Hematopoietic multipotent progenitor cell treated with erythropoietin and hydrocortisone succinate and interleukin-3 and kit ligand, for 4 days (in vitro differentiated cells): ENCODE results near the gene CELF3.

Experiments used
- DNase-seq: peaks from one replicate; pipeline ENCODE4 v3.0.0-alpha.2; 2015

Gene CELF3

DNA sequence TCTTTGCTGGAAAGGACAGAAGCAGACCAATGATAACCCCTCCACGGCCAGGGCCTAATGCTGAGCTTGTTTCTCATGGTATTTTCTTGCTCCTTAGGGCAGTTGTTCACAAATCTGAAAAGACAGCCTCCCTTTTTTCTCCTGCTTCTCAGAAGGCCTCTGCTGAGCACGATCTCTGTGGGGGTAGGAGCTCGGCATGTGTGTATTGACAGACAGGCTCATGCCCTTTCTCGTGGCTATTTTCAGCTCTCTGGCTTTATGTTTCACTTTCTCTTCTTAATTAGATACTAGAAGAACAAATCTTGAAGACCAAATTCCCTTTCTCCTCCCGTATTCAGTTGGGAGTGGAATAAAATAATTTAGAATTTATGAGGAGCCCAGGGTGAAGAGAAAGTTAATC is 4.0 kb upstream of the CELF3 start:
- peak; percentile 42 for DNase-seq

DNA sequence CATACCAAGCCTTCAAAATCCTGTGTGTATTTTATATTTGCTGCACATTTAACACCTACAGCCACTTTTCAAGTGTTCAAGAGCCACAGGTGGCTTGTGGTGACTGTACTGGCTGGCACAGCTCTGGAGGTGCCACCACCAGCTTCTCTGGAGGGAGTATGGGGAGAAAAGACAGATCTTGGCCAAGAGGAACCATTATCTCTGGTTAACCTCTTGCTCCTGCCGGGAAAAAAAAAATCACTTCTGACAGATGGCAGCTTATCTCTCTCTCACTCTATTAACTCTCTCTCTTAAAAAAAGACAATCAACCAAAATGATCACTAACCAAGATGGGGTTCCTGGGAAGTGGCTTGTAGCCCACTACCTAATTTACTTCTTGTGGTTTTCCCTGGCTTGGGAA is 3.5 kb upstream of the CELF3 start:
- DNase-seq: peak; percentile 55

DNA sequence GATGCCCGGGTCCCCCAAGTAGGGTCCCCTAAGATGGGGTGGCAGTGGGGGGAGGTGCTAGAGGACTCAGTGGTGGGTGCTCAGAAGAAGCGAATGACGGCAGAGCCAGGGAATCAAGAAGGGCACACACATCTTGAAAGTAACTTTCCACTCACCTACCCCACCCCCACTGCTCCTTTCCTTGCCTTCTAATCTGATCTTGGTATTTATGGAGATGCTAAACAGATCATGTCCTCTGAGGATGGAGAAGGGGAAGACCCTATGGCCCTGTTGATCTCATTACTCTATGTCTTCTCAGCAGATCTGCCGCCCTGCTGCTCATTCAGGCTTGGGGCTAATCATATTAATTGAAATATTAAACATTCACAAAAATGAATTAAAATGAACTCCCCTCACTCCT is 2.1 kb upstream of the CELF3 start:
- no peak for DNase-seq

DNA sequence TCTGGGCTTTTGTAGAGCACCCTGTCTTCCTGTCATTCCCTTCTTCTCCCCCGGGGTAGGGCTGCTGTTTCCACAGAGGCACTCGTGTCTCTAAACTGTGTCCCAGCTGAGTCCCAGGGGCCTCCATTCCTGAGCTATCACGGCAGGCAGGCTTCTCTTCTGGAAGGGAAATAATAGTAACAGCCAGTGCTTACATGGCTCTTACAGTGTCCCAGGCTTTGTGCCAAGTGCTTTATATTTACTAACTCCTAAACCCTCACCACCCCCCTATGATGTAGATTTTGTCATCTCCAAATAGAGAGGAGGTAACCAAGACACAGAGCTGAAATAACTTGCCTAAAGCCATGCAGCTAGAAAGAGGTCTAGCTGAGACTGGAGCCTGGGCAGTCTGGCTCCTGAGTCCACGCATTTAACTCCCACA is 1.4 kb upstream of the CELF3 start:
- DNase-seq: no peak

DNA sequence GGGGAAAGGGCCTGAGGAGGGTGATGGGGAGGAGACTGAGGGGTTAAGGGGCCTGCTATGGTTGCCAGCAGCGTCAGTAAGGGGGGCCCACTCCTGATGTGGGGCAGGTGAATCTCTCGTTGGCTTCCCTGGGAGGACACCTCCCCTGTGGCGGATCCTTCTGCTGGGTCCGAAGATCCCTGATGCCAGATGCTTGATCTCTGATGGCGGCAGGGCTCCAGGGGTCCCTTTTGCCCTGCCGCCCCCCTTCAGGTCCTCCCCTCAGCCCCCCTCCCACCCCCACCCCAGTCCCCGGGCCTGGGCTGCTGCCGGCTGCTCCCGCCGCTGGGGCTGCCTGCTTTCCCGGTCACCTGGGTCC is 219 bp downstream of the CELF3 start:
- no peak for DNase-seq

DNA sequence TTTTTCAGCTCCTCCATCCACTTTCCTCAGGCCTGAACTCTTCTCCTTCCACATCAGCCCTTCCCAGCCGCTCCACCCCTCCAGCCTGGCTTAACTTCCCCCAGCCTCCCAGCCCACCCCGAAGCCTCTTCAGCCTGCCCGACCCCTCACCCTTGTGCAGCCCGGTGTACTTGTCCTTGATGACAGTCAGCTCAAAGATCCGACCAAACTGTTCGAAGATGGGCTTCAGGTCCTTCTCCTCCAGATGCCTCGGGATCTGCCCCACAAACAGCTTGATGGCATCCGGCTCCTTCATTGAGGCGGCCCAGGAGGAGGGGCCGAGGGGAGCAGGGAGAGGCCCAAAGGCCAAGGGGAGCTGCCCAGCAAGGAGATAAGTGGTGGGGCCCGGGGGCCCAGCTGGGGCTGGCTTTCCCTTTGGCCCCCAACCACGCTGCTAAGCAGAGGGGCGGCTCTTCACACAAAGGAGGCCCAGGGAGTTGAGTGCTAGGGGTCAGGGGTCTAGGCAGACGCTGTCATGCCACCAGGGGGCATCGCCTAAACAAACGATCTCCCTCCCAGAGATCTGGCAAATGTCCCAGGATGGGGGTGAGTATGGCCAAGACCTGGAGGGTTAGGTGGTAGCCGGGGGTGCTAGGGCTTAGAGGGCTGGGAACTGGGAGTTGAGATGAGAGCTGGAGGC is 738 bp downstream of the CELF3 start:
- DNase-seq: peak; percentile 50

DNA sequence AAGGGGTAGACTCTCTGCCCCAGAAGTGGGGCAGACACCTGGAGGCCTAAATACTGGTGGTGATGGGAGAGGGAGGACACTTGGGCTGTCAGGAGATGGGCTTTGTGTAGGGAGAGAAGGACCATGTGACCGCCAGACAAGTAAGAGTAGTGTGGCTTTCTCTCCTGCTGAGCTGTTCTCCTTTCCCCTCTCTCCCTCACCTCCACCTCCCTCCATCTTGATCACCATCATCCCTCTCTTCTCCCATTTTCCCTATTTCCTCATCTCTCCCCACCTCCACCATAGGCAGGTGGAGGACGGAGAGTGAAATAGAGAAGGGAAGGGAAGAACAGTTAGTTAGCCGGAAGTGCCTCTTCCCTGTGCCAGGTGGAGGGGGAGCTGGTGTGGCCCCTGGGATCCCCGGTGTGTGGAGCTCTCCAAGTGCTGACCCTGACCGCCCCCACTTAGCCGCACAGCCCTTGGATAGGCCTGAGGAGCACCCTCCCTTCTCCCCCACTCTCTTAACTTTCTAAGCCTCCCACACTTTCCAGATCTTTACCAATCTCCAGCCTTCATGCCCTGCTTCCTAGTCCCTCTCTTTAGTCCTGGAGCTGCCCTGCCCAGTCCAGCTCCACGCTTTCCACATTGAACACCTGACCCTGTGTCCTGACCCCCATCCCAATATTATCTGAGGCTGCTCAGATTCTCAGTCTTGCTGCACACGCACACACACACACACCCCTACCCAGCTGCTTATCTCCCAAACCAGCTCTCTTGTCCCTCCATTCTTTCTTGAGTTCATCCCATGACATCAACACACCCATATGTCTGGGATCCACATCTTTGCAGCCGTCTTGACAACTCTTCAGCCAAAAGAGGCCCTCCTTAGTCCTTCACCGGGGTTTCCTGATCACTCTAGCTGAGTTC is 1.5 kb downstream of the CELF3 start:
- DNase-seq: peak; percentile 79

DNA sequence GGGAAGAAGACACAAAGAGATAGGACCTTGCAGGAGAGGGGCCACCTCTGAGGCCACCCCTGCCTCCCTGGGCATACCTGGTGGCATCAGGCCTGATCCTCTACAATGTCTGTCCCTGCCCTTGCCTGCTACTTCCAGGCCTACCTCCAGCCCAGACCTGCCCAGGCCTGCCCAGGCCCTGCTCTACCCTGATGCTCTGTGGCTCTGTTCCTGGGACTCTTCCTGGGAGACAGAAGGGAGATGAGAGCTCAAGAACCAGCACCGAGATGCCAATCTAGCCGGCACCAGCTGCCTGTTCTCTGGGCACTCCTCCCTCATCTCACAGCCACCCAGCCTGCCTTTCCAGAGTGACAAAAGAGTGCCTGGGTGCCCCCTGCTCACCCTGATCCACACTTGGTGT is 2.7 kb downstream of the CELF3 start:
- DNase-seq: no peak

DNA sequence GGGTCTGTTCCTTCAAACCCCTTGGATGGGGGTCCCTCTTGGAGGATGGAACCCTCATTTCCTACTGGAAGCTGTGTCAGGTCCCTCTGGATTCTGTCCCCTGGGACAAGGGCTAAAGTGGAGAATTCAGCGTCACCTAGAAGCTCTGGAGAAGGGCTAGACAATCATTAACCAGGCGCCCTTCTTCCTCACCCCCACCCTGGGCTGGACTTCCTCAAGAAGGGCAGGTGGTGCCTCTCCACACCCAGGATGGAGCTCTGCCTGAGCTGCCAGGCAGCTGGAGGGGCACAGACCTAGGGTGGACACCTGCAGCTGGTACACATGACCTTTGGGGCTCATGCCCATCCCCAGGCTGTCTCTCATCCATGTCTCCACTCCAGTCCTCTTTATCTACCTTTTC is 3.6 kb downstream of the CELF3 start:
- no peak for DNase-seq

DNA sequence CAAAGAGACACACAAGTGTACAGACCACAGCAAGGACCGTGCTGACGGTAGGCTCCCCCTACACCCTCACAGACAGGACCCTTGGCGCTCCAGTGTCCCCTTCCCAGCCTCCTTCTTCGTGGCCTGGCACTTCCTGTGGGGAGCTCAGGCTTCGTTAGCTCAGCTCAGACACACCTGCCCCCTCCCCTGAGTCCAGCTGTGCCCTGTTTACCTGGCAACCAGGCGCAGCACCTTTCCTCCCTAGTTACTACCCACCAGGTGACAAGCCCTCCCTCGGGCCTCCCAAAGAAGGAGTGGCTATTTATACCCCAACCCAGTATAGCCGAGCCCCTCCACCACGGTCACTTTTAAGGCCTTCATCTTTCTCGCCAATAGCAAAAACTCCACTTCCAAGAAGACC is 4.7 kb downstream of the CELF3 start:
- no peak for DNase-seq

DNA sequence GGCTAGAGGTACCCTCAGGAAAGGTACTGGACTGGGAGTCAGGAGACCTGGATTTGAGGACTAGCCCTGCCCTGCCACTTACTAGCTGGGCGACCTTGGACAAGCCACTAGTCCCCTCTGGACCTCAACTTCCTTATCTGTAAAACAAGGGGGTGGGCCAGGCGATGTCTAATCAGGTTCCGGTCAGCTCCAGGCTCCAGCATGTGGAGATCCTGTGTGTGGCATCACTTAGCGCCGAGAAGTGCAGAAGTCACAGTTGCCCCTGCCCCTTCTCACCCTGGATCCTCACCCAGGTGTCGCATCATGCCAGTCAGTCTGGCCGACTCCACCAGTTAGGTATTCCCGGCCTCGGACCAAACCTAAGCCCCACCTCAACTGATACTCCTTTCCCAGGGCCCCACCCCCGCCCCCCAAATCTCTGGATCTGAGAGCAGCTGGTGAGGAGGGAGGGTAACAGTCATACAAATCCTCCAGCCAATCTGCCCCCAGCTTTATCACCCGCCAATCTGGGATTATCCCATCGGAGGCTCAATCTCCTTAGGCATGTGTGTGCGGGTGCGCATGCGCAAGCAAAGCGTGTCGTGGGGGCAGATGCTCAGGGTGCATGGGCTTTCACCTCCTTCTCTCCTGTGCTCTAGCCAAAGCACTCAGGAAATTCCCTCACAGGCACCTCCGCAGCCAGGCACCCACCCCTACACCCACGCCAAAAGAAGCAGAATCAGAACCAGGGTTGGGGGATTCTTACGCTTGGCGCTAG is 5.4 kb downstream of the CELF3 start:
- no peak for DNase-seq

DNA sequence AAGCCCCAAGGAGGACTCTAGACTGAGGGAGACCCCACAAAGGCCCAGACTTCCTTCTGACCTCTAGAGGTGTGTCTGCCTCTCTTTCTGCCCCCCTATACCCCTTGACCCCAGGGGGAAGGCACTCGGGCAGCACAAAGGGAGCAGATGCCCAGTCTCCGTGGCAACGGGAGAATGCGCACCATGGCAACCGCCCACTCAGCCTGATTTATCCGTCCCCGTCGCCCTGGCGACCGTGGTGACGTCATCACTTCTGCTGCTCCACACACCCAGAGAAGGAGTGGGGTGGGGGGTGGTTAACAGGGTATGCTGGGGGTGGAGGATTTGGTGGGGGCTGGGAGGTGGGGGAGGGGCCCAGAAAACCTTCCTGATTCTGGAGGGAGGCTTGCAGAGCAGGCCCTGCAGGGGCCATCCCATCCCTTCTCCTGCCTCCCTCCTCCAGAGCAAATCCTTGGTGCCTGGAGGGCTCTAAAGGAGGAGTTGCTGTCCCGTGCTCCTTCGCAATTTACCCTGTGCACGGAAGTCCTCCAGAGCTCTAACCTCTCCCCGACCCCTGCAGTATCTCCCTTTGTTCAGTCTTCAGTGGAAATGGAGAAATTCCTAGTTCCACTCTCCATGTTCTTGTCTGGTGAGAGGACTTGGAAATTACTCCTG is 6.3 kb downstream of the CELF3 start:
- peak; percentile 42 for DNase-seq

DNA sequence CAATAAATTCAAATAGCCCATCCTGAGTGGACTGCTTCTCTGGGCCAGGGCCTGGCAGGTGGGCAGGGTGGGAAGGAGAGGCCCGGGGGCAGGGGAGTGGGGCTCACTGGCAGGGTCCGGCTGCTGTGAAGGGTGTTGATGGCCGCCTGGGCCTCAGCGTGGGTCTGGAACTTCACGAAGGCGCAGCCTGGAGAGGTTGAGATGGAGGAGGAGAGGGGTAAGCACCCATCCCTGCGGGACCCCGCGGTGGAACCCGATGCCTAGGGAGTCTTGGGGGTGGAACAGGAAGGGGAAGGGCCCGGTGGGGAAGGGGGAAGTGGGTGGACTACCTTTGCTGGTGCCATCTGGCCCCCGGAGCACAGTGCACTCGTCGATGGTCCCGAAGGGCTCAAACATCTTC is 7.7 kb downstream of the CELF3 start:
- no peak for DNase-seq

DNA sequence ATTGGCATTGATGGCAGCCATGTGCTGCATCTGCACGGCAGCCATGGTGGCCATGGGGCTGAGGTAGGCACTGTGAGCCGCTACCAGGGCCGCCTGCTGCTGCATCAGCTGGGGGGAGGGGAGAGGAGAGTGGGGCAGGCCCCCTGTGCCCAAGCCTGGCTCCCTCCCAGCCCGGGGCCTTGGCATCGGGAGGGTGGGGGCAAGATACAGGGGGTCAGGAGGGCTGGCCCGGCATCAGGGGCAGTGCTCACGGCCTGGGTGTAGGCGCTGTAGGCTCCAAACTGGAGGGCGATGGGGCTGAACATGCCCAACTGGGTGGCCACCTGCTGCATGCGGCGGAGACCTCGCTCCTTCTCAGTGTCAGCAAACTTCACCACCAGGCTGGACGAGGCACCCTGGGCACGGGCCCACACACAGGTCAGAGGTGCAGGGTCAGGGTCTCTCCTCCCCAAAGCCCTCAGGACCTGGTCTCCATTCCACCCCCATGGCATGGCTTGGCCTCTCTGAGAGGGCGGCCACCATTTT is 9.0 kb downstream of the CELF3 start:
- DNase-seq: no peak

DNA sequence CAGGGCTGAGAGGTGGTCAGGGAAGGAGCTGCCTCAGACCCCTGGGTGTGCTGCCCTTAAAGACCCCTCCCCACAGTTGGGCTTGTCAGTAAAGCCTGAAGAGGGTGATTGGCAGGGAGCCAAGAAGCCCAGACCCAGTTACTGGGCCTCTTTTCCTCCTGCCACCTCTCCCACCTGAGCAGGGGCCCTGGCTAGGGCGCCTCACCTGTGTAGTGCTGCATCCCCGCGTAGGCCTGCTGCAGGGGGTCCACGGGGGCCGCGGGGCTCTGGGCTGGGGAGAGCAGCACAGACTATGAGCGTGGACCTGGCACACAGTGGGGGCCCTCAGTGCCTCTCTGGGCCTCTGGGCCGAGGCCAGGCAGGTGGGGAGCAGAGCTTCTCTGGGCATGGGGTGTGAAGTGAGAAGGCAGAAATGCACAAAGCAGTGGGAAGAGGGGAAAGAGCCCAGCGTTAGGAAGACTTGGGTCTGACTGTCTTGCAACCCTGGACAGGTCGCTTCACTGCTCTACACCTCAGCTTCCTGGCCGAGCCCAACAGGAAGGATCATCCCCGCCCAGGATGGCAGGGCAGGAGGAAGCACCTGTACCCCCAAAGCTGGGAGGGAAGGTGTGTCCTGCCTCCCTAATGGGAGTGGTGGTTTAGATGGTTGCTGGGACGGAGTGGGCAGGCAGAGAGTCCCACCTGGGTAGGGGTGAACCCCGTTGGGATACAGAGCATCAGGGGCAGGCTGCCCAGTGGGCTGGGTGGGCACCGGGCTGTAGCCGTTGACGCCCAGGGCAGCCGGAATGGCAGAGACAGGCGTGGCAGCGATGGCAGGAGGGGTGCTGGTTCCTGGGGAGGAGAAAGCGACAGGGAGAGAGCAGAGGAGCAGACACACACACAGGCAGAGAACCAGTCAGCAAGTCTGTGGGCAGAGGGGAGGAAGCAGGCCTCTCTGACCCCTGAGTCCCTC is 9.9 kb downstream of the CELF3 start:
- DNase-seq: no peak

DNA sequence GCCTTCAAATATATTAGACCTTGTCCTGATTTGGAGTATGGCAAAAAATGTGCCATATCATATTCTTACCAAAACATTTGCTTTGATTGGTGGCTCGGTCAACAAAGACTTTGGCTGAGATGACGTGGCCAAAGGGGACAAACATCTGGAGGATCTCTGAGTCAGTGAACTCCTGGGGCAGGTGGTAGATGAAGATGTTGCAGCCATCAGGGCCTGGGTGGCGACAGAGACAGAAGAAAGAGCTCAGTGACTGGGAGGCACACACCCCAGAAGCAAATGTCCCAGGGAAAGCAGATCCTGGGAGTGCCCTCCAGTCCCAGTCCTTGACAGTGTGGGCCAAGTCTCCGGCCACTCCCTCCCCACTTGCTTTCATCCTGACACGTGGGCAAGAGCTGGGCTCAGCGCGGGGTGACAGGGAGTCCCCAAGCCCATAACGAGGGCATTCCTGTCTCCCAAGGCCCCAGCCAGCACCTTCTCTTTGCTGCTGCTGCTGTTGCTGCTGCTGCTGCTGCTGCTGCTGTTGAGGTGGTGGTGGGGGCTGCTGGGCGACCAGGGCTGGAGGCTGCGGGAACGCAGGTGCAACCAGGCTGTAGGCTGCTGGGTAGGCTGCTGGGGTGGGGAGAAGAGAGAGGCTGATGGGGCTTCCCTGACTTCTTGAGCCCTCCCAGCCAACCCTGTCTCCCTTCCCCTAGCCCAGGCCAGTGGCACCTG is 10.7 kb downstream of the CELF3 start:
- DNase-seq: no peak

DNA sequence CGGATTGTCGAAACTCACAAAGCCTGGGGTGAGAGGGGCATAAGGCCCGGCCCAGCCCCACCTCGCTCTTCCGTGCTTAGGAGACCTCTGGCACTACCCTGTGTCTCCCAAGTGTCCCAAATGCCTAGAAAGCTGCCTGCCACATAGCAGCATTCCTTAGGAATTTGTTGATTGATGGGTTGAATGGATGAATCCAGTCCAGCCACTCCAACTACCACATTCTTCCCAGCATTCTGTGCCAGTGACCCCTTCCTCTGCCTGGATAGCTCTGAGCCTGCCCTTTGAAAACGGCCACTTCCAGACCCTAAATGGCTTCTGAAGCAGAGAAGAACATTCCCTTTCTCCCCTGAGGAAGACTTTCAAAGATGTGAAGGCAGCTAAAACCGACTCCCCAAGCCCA is 11.5 kb downstream of the CELF3 start:
- DNase-seq: no peak

DNA sequence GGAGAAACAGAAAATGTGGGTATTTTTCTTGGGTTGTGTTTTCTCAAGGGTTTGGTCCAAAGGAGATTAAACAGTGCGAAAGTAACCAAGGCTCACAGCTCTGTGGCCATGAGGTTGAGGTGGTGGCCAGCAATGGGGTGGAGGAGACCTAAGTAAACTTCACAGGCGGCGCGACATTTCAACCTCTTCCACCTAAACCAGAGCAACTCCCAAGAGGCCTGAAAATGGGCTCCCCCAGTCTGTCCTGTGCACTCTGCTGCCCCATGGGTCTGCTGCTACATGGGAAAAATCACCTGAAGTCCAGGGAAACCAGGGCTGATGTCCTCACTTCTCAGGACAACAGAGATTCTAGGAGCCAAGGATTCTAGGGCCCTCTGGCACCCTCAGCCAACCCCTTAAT is 12.4 kb downstream of the CELF3 start:
- DNase-seq: no peak

DNA sequence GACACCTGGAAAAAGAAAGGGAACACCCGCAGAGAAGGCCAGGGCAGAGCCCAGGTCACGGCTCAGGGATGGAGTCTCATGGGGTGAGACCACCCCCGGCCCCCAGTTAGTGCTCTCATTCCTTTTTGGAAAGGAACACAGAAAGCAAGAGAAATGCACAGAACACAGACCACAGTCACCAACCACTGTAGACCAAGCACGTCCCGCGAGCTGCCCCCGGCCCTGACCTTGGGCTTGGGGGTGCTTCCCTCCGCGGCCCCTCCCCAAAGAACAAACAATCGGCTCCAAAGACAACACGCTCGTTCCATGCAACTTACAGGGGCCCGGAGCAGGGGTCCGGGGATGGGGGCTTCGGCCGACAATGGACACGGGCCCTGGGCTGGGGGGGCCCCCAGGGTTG is 12.8 kb downstream of the CELF3 start:
- DNase-seq: no peak

DNA sequence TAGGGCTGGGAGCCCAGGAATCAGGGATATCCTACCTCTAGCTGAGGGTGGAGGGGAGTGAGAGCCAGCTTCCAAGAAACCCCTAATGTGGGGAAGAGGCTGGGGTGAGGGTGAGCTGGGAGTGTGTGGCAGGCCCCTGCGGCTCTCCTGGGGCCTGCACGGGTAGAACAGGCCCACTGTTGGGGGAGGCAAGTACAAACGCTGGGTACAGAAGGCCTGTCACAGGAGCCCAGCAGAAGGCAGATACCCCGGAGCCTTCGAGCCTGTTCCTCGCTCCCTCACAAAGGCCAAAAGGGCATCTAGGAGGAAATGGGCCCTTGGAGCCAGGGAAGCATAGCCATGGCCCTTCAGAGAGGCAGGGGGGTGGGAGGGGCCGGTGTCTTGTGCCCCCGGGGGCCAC is 13.7 kb downstream of the CELF3 start:
- no peak for DNase-seq

DNA sequence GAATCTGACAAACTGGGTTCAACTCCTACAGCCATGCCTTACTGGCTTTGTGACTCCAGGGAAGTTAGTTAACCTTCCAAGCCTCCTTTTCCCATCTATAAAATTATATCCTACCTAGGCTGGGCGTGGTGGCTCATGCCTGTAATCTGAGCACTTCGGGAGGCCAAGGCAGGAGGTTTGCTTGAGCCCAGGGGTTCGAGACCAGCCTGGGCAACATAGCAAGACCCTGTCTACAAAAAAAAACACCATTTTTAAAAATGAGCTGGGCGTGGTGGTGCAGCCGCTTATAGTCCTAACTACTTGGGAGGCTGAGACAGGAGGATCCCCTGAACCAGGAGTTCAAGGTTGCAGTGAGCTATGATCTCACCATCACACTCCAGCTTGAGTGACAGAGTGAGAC is 15.1 kb downstream of the CELF3 start:
- DNase-seq: no peak
